Measurements from ENCODE around the gene STX3. TPM values are rescaled to one million over a fixed set of nuclear protein-coding genes. Genes with fewer than 3 reads are reported as not detected.

The STX3 gene
- total and polyA plus RNA-seq, 2 of the 13 experiments (the other 11 are each of a cell fraction or from before 2014, with no cell fraction given), result 16.5 to 24.0 TPM

- TF ChIP-seq AHR (CRISPR knock-in tag; IDR thresholded peaks at IDR 0.05) (no peak), HNRNPLL (IDR thresholded peaks at IDR 0.05; ENCODE audit: low read depth, low read length, poor library complexity, severe bottlenecking) (peak; percentile 17), MZF1 (CRISPR knock-in tag; IDR thresholded peaks at IDR 0.05; ENCODE audit: borderline replicate concordance) (no peak), FOXM1 (CRISPR knock-in tag; IDR thresholded peaks at IDR 0.05) (no peak), SALL1 (CRISPR knock-in tag; IDR thresholded peaks at IDR 0.05) (peak; percentile 80), ZBTB1 (CRISPR knock-in tag; IDR thresholded peaks at IDR 0.05; ENCODE audit: borderline replicate concordance) (no peak), AKNA (CRISPR knock-in tag; IDR thresholded peaks at IDR 0.05; ENCODE audit: borderline replicate concordance) (no peak), ARID3A (IDR thresholded peaks at IDR 0.05; ENCODE audit: low read depth, low read length) (no peak), TAF1 (CRISPR knock-in tag; IDR thresholded peaks at IDR 0.05) (no peak), TRAFD1 (CRISPR knock-in tag; IDR thresholded peaks at IDR 0.05; ENCODE audit: borderline replicate concordance) (no peak), RELA (CRISPR knock-in tag; IDR thresholded peaks at IDR 0.05) (no peak), ZNF652 (CRISPR knock-in tag; IDR thresholded peaks at IDR 0.05; ENCODE audit: borderline replicate concordance, low read depth) (no peak), SETDB1 (CRISPR knock-in tag; IDR thresholded peaks at IDR 0.05; ENCODE audit: borderline replicate concordance) (0 out of 2 replicates have a peak, but pooled peaks have one; percentile 66), TFDP1 (CRISPR knock-in tag; IDR thresholded peaks at IDR 0.05; ENCODE audit: borderline replicate concordance) (peak; percentile 36; the same call in 1 of the 2 replicates), ZNF280B (CRISPR knock-in tag; IDR thresholded peaks at IDR 0.05; ENCODE audit: borderline replicate concordance) (0 out of 2 replicates have a peak, but pooled peaks have one; percentile 9)
- TF ChIP-seq, protein P1, sequence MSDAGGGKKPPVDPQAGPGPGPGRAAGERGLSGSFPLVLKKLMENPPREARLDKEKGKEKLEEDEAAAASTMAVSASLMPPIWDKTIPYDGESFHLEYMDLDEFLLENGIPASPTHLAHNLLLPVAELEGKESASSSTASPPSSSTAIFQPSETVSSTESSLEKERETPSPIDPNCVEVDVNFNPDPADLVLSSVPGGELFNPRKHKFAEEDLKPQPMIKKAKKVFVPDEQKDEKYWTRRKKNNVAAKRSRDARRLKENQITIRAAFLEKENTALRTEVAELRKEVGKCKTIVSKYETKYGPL (CRISPR knock-in tag; IDR thresholded peaks at IDR 0.05), result no peak
These were observed 1.3 kb upstream of the STX3 start (continued) for GRCh38 chr11:59753650-59754493.
